ENCODE results near the gene ADAMTS6. TPM values are rescaled to one million over a fixed set of nuclear protein-coding genes. Genes with fewer than 3 reads are reported as not detected.

The ADAMTS6 gene
- total RNA-seq, 4 donors from 2014 or later: 2.6 to 25.2 (median 12.3) TPM

DNA sequence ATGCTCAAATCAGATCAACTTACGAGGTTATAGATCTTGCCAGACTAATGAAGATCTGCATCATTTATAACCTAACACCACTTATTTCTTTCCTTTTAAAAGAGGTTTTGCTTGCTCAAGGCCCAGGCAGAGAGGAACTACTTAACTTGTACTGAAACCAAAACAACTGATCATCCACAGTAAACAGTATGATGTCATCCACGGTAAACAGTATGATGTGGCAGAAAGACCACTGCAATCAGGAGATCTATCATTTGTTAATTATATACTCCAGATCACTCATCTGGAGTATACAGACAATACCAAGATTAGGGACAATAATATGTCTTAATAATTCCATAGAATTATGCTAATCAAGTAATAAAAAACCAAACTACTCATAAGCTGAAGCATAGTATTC is 116.8 kb downstream of the ADAMTS6 start:
- H3K4me3 ChIP-seq: no peak overlapping the region
- 93 to 100% methylated on average over 1 to 2 of the region's 2 CpGs for WGBS, 2 donors (ENCODE audit: low coverage in 1 of 2)
- H3K27me3 ChIP-seq: no peaks in the 10 kb centered on the region
- no peaks in the 10 kb centered on the region for H3K36me3 ChIP-seq
- peaks cover 0 to 13% (median 0%) of the 10 kb centered on the region in 3 donors for H3K4me1 ChIP-seq
- no peak for TF ChIP-seq POLR2A (IDR thresholded peaks at IDR 0.05)
- TF ChIP-seq POLR2AphosphoS5 (IDR thresholded peaks at IDR 0.05): no peak
- TF ChIP-seq, protein P1, sequence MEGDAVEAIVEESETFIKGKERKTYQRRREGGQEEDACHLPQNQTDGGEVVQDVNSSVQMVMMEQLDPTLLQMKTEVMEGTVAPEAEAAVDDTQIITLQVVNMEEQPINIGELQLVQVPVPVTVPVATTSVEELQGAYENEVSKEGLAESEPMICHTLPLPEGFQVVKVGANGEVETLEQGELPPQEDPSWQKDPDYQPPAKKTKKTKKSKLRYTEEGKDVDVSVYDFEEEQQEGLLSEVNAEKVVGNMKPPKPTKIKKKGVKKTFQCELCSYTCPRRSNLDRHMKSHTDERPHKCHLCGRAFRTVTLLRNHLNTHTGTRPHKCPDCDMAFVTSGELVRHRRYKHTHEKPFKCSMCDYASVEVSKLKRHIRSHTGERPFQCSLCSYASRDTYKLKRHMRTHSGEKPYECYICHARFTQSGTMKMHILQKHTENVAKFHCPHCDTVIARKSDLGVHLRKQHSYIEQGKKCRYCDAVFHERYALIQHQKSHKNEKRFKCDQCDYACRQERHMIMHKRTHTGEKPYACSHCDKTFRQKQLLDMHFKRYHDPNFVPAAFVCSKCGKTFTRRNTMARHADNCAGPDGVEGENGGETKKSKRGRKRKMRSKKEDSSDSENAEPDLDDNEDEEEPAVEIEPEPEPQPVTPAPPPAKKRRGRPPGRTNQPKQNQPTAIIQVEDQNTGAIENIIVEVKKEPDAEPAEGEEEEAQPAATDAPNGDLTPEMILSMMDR (IDR thresholded peaks at IDR 0.05): no peak
- no peak for TF ChIP-seq EP300 (IDR thresholded peaks at IDR 0.05)
- no peaks in the 10 kb centered on the region for H3K9me3 ChIP-seq
- no peak overlapping the region for H3K27ac ChIP-seq
- ATAC-seq: no peak

DNA sequence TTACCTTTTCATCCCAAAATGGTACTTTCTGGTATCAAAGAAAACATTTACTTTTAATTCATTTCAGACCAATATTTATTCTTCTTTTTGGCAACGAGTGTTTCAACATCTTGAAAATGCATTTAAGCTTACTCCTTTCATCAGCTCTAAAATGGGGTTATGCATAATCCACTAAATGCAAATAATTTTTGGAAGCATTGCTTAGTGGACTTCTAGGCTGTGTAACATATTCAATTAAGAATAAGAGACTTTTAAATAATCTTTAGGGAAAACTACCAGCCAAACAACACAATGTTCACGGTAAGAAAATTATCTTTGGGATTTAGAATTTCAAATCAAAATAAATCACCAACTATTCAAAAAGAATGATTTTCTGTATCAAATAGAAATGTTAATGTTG is 118.2 kb downstream of the ADAMTS6 start:
- H3K27ac ChIP-seq: no peak overlapping the region
- TF ChIP-seq POLR2AphosphoS5 (IDR thresholded peaks at IDR 0.05) (no peak), EP300 (IDR thresholded peaks at IDR 0.05) (no peak), POLR2A (IDR thresholded peaks at IDR 0.05) (no peak)
- TF ChIP-seq, protein P1 (IDR thresholded peaks at IDR 0.05): no peak
- peaks cover 0 to 13% (median 0%) of the 10 kb centered on the region in 3 donors for H3K4me1 ChIP-seq
- no peak overlapping the region for H3K4me3 ChIP-seq
- no peaks in the 10 kb centered on the region for H3K36me3 ChIP-seq
- H3K9me3 ChIP-seq: no peaks in the 10 kb centered on the region
- no peak for ATAC-seq
- no peaks in the 10 kb centered on the region for H3K27me3 ChIP-seq
- WGBS, 2 donors (ENCODE audit: low coverage in 1 of 2): 44 to 52% methylated on average over 2 of the region's 2 CpGs

- ATAC-seq: no peak
- WGBS, 2 donors (ENCODE audit: low coverage in 1 of 2): 68 to 72% methylated on average over 5 of the region's 5 CpGs
Measured at GRCh38 chr5:65359981-65360380, 121.7 kb downstream of the ADAMTS6 start.

DNA sequence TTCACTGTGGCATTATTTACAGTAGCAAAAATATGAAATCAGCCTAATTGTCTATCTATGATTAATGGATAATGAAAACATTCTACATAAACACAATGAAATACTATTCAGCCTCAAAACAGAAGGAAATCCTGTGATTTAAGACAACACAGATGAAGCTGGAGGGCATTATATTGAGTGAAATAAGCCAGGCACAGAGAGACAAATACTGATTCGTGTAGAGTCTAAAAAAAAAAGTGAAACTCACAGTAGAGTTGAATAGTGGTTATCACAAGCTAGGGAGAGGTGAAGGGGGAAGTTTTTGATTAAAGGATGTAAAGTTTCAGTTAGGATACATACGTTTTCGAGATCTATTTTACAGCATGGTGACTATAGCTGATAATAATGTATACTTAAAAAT is 122.2 kb downstream of the ADAMTS6 start:
- no peak overlapping the region for H3K27ac ChIP-seq
- ATAC-seq: no peak
- H3K4me3 ChIP-seq: no peak overlapping the region
- H3K9me3 ChIP-seq: no peaks in the 10 kb centered on the region
- WGBS, 2 donors (ENCODE audit: low coverage in 1 of 2): 60 to 69% methylated on average over 3 of the region's 3 CpGs
- H3K4me1 ChIP-seq: no peaks in the 10 kb centered on the region
- H3K27me3 ChIP-seq: no peaks in the 10 kb centered on the region
- H3K36me3 ChIP-seq: no peaks in the 10 kb centered on the region
- TF ChIP-seq POLR2AphosphoS5 (IDR thresholded peaks at IDR 0.05): no peak
- no peak for TF ChIP-seq EP300 (IDR thresholded peaks at IDR 0.05)
- no peak for TF ChIP-seq POLR2A (IDR thresholded peaks at IDR 0.05)
- TF ChIP-seq, protein P1 (IDR thresholded peaks at IDR 0.05): no peak

More at GRCh38 chr5:65359981-65360380, 121.7 kb downstream of the ADAMTS6 start:
- TF ChIP-seq, protein P1 (IDR thresholded peaks at IDR 0.05): no peak
- TF ChIP-seq POLR2A (IDR thresholded peaks at IDR 0.05): no peak
- no peak for TF ChIP-seq EP300 (IDR thresholded peaks at IDR 0.05)
- no peak for TF ChIP-seq POLR2AphosphoS5 (IDR thresholded peaks at IDR 0.05)
- no peak overlapping the region for H3K4me3 ChIP-seq
- H3K27ac ChIP-seq: no peak overlapping the region
- no peaks in the 10 kb centered on the region for H3K27me3 ChIP-seq
- H3K36me3 ChIP-seq: no peaks in the 10 kb centered on the region
- no peaks in the 10 kb centered on the region for H3K9me3 ChIP-seq
- H3K4me1 ChIP-seq: no peaks in the 10 kb centered on the region

DNA sequence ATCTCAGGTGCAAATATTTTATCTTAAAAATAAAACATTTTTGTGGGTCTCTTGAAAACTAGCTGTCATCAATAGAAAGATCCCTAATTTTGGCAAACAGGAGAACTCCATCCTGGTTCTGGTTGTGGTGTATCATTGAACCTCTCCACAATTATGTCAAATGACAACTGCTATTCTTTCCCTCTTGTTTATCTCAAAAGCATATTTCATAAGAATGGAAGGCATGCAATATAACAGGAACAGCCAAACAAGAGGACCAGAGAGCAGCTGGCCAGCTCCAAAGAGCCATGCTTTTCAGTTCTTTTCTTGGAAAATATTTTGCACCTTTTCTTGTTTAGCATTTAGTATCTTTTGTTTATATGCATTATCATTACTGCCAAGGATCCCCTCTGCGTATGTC is 125.4 kb downstream of the ADAMTS6 start:
- TF ChIP-seq, protein P1 (IDR thresholded peaks at IDR 0.05): no peak
- no peak for TF ChIP-seq POLR2AphosphoS5 (IDR thresholded peaks at IDR 0.05)
- no peak for TF ChIP-seq POLR2A (IDR thresholded peaks at IDR 0.05)
- TF ChIP-seq EP300 (IDR thresholded peaks at IDR 0.05): no peak
- WGBS, 2 donors (ENCODE audit: low coverage in 1 of 2): 38 to 100% methylated on average over 1 of the region's 1 CpG

More for the DNA sequence above, 125.4 kb downstream of the ADAMTS6 start:
- H3K36me3 ChIP-seq: no peaks in the 10 kb centered on the region
- H3K9me3 ChIP-seq: no peaks in the 10 kb centered on the region
- no peaks in the 10 kb centered on the region for H3K27me3 ChIP-seq
- no peak overlapping the region for H3K27ac ChIP-seq
- H3K4me3 ChIP-seq: no peak overlapping the region
- no peak for ATAC-seq
- H3K4me1 ChIP-seq: no peaks in the 10 kb centered on the region
